Right ventricle myocardium inferior (tissue), 1 donor: ENCODE data around the gene PGA4. TPM values are rescaled to one million over a fixed set of nuclear protein-coding genes. Genes with fewer than 3 reads are reported as not detected.
"Not testable (repeated sequence)": the region's sequence is repeated elsewhere in the genome, so short reads cannot be mapped to it uniquely, and the experiment has no call there.

Experiments used
- ATAC-seq: fragments of 200-7000 bp; cut with Tn5 transposase; one replicate; pipeline ENCODE4 v1.9.1; 2020; ENCODE audit warnings: mild to moderate bottlenecking, moderate library complexity
- DNase-seq: peaks from one replicate; pipeline ENCODE4 v3.0.0; 2021; ENCODE audit errors: missing footprints
- intact Hi-C: fragments of 100-400 bp; cut with DNase I; formaldehyde crosslinking; loops from one replicate; pipeline ENCODE4 v1.11.0; 2022
- total RNA-seq: library from RNA; stranded (reverse); fragmentation: NEBNext Ultra II Directional; extraction: Animal tissue kit (Norgen Biotek cat#: 25700); gene quantifications from one replicate; pipeline ENCODE4 v1.2.1, GENCODE V29; 2021
- donor health status: DM: no; HTN: yes; CAD: no; lungs with severe emphysema.

PGA4 gene
- total RNA-seq, 1 donor from 2014 or later: not detected

DNA sequence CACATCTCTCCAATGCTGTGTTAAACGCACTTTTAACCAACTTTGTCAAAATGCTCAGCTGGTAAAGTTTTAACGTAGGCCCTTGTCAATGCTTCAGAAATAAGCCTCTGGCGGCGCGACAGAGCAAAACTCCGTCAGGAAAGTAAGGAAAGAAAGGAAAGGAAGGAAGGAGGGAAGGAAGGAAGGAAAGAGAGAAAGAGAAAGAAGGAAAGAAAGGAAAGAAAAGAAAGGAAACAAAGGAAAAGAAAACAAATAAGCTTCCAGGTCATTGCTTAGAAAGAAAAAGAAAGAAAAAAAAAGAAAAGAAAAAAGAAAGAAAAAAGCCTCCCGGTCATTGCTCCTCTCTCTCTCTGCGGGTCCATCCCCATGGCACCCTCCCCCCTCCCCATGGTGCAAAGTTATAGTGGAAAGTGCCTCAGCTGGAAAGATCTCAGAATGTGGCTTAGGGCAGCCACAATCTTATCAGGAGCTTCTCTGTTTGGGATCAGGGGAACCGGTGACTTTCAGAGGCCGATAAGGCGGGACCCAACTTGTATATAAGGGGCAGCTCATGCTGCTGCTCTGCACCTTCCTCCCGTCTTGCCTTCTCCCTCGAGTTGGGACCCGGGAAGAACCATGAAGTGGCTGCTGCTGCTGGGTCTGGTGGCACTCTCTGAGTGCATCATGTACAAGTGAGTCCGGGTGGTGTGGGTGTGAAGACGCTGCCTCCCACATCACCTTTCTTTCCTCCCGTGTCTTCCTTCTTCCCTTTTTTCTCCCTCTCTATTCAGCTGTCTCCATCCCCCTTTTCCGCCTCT, 19.0 kb upstream of the PGA4 start, which contains the start of gene PGA3:
Gene PGA3, plus strand, starts transcription at position 566 of the 797 bp plus-strand sequence. Its CDS starts 50 bp downstream, at position 616.
- intact Hi-C loops, DNase-seq, ATAC-seq: not testable (repeated sequence)

DNA sequence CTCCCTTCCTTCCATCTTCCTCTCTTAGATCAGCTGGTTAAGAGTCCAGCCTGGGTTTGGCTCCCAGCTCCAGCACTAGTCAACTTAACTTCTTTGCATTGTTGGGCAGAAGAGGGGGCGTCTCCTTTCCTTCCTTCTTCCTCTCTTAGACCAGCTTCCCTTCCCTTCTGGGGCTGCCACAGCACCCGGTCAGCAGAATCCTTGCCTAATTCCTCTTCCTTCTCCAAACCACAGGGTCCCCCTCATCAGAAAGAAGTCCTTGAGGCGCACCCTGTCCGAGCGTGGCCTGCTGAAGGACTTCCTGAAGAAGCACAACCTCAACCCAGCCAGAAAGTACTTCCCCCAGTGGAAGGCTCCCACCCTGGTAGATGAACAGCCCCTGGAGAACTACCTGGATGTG, 18.3 kb upstream of the PGA4 start:
- intact Hi-C loops, DNase-seq: not testable (repeated sequence)
- ATAC-seq: peak; percentile 54

DNA sequence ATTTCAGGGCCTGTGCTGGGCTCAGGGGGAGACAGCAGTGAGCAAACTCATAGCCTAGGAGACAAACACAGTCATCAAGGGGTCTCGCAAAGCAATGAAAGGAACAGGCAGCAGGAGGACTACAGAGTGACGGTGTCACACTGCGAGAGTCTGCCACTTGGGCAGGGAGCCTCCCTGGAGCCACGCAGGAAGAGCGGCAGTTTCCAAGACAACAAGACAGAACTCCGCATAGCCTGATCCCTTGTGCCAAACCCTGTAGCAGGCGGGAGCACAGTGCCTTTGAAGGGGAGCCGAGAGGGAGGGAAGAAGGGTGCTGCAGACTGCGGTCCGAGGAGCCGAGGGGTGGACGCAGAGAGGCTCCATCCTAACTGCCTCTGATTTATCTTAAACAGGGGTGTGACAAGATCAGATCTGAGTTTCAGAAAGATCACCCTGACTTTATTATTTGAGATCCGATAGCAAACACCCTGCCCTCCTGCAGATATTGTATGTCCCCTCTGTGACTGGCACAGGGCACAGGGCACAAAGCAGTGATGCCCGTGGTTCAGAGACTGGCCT, 17.6 kb upstream of the PGA4 start:
- ATAC-seq, DNase-seq, intact Hi-C loops: not testable (repeated sequence)

DNA sequence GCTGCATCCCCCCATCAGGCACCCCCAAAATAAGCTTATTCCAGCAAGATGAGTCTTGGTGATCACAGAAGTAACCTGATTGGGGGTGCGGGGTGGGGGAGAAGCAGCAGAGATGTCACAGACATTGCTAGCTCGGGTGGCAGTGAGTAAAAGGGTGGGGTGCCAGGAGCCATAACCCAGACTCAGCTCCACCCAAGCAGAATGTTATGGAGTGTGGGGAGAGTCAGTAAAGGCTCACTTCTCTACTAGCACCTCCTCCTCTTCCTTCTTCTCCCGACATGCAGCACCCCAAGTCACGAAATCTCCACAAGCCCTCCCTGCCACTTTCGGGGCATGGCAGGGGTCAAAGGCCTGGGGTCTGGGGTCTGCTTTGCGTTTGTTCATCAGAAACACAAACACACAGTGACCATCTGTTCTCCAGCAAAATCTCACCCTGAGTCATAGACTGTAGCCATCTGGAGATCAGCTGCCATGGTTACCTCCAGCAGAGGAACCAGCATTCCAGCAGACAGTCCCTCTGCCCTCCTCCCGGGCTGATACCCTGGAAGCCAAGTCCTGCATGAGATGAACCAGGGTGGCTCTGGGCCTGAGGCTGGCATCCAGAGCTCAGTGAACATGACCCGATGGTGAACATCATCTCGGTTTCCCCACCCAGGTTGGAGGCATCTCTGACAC, 14.4 kb upstream of the PGA4 start:
- ATAC-seq, DNase-seq, intact Hi-C loops: not testable (repeated sequence)

DNA sequence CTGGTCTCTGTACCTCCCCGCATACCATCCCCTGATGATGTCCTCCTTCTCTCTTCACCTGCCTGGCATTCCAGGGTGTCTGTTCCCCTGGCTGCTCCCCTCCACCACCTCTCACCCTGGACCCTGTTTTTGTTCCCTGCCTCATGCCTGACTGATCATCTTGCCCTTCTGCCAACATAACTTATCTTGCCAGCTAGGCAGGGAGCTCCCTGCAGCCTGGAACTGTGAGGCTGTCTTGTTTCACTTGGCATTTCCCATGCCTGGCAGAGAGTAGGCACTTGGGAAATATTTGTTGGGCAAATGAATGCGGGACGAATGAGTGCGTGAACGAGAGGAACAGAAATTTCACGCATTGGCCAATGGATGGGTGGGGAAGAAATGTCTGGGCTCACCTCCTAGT, 11.5 kb upstream of the PGA4 start:
- intact Hi-C loops, DNase-seq: not testable (repeated sequence)
- ATAC-seq: peak; percentile 21

DNA sequence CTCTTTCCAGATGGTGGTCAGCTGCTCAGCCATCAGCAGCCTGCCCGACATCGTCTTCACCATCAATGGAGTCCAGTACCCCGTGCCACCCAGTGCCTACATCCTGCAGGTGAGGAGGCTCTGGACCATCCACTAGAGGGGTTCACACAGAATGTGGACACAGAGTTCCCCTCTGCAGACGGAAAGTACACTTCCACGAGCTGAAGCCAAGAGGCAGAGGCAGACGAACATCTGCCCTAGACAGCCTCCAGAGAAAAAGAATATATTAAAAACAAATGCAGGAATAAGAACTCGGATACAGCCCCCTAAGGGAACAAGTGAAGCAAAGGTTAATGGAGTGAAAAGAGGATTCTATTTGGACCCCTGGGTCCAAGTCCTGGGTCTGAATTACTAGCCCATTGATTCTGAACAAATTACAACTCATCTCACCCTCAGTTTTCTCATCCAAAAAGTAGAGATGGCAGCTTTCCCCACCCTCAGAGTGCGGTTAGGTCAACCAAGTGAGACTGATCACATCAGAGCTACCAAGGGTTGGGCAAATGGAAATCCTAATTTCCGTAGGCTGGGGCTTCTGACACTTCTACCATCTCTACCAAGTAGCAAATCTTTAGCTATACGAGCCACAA, 10.7 kb upstream of the PGA4 start:
- DNase-seq, ATAC-seq, intact Hi-C loops: not testable (repeated sequence)

DNA sequence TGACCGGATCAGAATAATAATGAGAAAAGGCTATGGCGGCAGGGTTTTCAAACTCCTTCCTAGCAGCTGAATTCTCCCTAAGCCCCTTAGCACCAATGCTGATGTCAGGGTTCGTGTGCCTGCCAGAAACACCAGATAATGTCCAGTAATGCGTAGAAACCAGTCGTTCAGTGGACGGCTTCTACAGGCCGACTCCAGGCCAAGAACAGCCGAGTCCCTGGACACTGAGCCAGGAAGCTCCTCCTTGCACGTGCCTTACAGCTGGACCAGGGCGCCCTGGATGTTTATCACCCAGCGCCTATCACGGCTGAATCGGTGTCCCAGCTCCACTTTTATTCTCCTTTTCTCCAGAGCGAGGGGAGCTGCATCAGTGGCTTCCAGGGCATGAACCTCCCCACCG, 9.9 kb upstream of the PGA4 start:
- intact Hi-C loops, DNase-seq: not testable (repeated sequence)
- peak; percentile 77 for ATAC-seq

DNA sequence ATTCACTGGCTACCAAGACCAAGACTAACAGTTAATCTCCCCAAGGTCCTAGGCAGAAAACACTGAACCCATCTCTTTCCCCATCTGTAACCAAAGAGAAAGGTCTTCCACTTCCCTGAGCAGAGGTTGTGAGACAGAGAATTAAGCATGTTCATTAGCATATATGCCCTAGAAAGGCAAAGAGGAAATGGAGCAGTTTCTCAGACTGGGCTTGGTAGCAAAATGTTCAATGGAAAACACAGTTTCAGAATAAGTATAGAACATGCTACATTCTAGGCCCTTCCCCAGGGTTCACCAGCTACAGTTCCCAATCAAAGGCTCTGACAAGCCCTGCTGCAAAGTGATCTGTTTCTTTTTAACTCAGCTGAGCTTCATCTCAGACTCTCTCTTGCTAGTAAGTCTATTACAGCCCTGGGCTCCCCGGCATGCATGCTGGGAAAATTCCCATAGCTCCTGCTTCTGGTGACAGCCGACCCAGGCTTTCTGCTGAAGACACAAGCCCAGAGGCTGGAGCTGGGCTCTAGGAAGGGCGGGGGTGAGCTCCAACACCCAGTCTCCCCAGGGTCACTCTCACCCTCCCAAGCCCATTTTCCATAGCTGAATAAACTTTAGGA, 8.3 kb upstream of the PGA4 start:
- DNase-seq, ATAC-seq, intact Hi-C loops: not testable (repeated sequence)

DNA sequence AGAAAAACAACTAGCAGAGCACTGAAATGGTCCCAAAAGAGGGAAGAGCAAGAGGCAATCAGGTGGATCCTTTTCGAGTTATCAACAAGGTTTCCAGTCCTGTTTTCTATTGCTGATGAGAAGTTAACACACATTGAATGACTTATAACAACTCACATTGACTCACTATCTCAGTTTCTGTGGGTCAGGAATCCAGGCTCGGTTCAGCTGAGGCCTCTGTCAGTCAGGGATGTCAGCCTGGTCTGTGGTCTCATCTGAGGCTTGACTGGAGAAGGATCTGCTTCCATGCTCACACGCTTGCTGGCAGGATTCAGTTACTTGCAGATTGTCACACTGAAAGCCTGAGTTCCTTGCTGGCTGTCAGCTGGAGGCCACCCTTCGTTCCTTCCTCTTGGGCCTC, 3.8 kb upstream of the PGA4 start:
- DNase-seq, ATAC-seq, intact Hi-C loops: not testable (repeated sequence)

DNA sequence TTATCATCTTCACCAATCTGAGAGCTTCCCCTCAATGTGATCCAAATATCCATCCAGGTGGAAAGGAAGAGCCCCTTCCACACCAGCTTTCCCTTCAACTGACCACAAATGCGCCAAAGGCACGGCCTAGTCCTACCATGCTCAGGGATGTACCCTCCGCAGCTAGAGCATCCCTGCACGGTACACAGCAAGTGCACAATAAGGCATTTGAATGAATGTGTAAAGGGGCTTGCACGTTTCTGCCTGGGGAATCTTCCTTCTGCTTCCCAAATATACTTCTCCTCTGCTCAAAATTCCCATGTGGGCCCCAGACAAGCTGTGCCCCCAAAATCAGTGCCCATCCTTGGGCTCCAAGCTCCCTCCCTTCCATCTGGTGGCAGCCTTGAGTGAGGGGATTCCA, 3.1 kb upstream of the PGA4 start:
- intact Hi-C loops, DNase-seq, ATAC-seq: not testable (repeated sequence)

DNA sequence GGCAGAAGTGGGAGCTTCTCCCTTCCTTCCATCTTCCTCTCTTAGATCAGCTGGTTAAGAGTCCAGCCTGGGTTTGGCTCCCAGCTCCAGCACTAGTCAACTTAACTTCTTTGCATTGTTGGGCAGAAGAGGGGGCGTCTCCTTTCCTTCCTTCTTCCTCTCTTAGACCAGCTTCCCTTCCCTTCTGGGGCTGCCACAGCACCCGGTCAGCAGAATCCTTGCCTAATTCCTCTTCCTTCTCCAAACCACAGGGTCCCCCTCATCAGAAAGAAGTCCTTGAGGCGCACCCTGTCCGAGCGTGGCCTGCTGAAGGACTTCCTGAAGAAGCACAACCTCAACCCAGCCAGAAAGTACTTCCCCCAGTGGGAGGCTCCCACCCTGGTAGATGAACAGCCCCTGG, 545 bp downstream of the PGA4 start:
- DNase-seq, intact Hi-C loops: not testable (repeated sequence)
- peak; percentile 68 for ATAC-seq

DNA sequence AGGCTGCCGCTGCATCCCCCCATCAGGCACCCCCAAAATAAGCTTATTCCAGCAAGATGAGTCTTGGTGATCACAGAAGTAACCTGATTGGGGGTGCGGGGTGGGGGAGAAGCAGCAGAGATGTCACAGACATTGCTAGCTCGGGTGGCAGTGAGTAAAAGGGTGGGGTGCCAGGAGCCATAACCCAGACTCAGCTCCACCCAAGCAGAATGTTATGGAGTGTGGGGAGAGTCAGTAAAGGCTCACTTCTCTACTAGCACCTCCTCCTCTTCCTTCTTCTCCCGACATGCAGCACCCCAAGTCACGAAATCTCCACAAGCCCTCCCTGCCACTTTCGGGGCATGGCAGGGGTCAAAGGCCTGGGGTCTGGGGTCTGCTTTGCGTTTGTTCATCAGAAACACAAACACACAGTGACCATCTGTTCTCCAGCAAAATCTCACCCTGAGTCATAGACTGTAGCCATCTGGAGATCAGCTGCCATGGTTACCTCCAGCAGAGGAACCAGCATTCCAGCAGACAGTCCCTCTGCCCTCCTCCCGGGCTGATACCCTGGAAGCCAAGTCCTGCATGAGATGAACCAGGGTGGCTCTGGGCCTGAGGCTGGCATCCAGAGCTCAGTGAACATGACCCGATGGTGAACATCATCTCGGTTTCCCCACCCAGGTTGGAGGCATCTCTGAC, 4.5 kb downstream of the PGA4 start:
- intact Hi-C loops, ATAC-seq, DNase-seq: not testable (repeated sequence)

DNA sequence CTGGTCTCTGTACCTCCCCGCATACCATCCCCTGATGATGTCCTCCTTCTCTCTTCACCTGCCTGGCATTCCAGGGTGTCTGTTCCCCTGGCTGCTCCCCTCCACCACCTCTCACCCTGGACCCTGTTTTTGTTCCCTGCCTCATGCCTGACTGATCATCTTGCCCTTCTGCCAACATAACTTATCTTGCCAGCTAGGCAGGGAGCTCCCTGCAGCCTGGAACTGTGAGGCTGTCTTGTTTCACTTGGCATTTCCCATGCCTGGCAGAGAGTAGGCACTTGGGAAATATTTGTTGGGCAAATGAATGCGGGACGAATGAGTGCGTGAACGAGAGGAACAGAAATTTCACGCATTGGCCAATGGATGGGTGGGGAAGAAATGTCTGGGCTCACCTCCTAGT, 7.3 kb downstream of the PGA4 start:
- DNase-seq, intact Hi-C loops: not testable (repeated sequence)
- peak; percentile 26 for ATAC-seq

DNA sequence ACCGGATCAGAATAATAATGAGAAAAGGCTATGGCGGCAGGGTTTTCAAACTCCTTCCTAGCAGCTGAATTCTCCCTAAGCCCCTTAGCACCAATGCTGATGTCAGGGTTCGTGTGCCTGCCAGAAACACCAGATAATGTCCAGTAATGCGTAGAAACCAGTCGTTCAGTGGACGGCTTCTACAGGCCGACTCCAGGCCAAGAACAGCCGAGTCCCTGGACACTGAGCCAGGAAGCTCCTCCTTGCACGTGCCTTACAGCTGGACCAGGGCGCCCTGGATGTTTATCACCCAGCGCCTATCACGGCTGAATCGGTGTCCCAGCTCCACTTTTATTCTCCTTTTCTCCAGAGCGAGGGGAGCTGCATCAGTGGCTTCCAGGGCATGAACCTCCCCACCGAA, 8.9 kb downstream of the PGA4 start:
- intact Hi-C loops, DNase-seq: not testable (repeated sequence)
- peak; percentile 82 for ATAC-seq

DNA sequence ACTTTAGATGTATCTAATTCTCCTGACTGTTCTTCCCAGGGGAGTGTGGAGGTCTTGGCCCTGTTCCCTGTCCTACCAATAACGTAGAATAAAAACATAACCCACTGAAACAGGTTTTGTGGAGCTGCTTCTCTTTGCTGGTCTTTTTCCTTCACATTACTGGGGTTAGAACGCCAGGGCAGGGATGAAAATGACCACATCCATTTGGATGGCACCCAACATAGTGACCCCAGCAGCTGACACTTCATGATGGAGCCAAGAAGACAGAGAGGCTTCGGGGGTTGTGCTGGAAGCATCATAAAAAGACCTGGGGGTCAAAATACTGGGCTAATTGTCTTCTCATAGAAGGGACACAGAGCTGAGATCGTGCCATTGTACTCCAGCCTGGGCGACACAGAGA, 9.4 kb downstream of the PGA4 start:
- intact Hi-C loops, ATAC-seq, DNase-seq: not testable (repeated sequence)

DNA sequence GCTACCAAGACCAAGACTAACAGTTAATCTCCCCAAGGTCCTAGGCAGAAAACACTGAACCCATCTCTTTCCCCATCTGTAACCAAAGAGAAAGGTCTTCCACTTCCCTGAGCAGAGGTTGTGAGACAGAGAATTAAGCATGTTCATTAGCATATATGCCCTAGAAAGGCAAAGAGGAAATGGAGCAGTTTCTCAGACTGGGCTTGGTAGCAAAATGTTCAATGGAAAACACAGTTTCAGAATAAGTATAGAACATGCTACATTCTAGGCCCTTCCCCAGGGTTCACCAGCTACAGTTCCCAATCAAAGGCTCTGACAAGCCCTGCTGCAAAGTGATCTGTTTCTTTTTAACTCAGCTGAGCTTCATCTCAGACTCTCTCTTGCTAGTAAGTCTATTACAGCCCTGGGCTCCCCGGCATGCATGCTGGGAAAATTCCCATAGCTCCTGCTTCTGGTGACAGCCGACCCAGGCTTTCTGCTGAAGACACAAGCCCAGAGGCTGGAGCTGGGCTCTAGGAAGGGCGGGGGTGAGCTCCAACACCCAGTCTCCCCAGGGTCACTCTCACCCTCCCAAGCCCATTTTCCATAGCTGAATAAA, 10.5 kb downstream of the PGA4 start:
- DNase-seq, ATAC-seq, intact Hi-C loops: not testable (repeated sequence)

DNA sequence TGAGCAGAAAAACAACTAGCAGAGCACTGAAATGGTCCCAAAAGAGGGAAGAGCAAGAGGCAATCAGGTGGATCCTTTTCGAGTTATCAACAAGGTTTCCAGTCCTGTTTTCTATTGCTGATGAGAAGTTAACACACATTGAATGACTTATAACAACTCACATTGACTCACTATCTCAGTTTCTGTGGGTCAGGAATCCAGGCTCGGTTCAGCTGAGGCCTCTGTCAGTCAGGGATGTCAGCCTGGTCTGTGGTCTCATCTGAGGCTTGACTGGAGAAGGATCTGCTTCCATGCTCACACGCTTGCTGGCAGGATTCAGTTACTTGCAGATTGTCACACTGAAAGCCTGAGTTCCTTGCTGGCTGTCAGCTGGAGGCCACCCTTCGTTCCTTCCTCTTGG, 15.0 kb downstream of the PGA4 start:
- ATAC-seq, DNase-seq, intact Hi-C loops: not testable (repeated sequence)
